ENCODE data around the gene WWC1.

GRCh38 chr5:168366116-168366515, 74.7 kb downstream of the WWC1 start:
- TF ChIP-seq CTCF (conservative IDR thresholded peaks at IDR 0.05; ENCODE audit: low read length) = no peak
- no peak for TF ChIP-seq EZH2phosphoT487 (IDR thresholded peaks at IDR 0.05; ENCODE audit: borderline replicate concordance, low read depth, low read length)
